ENCODE data around the gene KLHL21. TPM values are rescaled to one million over a fixed set of nuclear protein-coding genes. Genes with fewer than 3 reads are reported as not detected.

The KLHL21 gene
- total and polyA plus RNA-seq, 2 of the 4 experiments (the other 2 are of a cell fraction): 12.0 to 36.7 TPM

- Histone ChIP-seq H3K9me1 (ENCODE audit: insufficient read depth, low read length) (0 out of 2 replicates have a peak, but pooled peaks cover 2% of the 10 kb centered on the region), H3K4me1 (ENCODE audit: control insufficient read depth, insufficient read depth, low read length) (peaks cover 2% of the 10 kb centered on the region; the same call in 1 of the 2 replicates), H3K27me3 (ENCODE audit: control insufficient read depth, insufficient read depth, low read length) (no peaks in the 10 kb centered on the region), H3K14ac (replicated peaks; ENCODE audit: low read depth, low read length) (no peak overlapping the region), H4K20me1 (ENCODE audit: insufficient read depth, low read length) (peaks cover 18% of the 10 kb centered on the region), H2BK5ac (ENCODE audit: low read depth, low read length, poor library complexity, severe bottlenecking) (no peak overlapping the region), H2AK9ac (replicated peaks; ENCODE audit: low read depth, low read length, poor library complexity) (peak overlapping the region; percentile 24), H3K4me2 (ENCODE audit: low read depth, low read length) (no peak overlapping the region), H3K4ac (ENCODE audit: low read depth, low read length) (no peak overlapping the region), H3K9ac (ENCODE audit: low read depth, low read length) (no peak overlapping the region), H4K5ac (ENCODE audit: low read depth, low read length) (no peak overlapping the region), H3K79me1 (ENCODE audit: low read depth in 1 of 2, low read length in 2 of 2) (peaks cover 3 to 28% of the 10 kb centered on the region in 2 experiments), H3K36me3 (ENCODE audit: control insufficient read depth, insufficient read depth, low read length) (peaks cover 72% of the 10 kb centered on the region), H3K23ac (ENCODE audit: low read depth, low read length) (no peak overlapping the region), H2AK5ac (ENCODE audit: low read depth, low read length) (no peak overlapping the region), H3K4me3 (ENCODE audit: insufficient read depth, low read depth, low read length) (no peak overlapping the region), H4K91ac (ENCODE audit: insufficient read depth, low read depth, low read length) (no peak overlapping the region), H2BK20ac (ENCODE audit: low read depth, low read length) (no peak overlapping the region), H4K8ac (ENCODE audit: low read depth in 2 of 2, low read length in 2 of 2) (no peak overlapping the region), H2AFZ (replicated peaks; ENCODE audit: low read length, poor library complexity) (no peak overlapping the region), H3K27ac (ENCODE audit: insufficient read depth, low read length) (no peak overlapping the region), H2BK120ac (ENCODE audit: low read depth, low read length) (no peak overlapping the region), H2BK15ac (ENCODE audit: low read depth, low read length) (no peak overlapping the region), H3K56ac (ENCODE audit: extremely low read depth, insufficient read depth, low read length) (no peak overlapping the region), H3K9me3 (ENCODE audit: control insufficient read depth, insufficient read depth, low read length) (no peaks in the 10 kb centered on the region), H3K18ac (ENCODE audit: low read depth, low read length) (no peak overlapping the region)
- dilution Hi-C loops (cut with HindIII; ENCODE audit: low sequenced_read_pairs, unreplicated experiment): no loop called here
- ATAC-seq (ENCODE audit: low read depth) (no peak), DNase-seq (no peak)
- TF ChIP-seq MAZ (IDR thresholded peaks at IDR 0.05; ENCODE audit: borderline replicate concordance, low read depth, low read length) (no peak), RCOR1 (IDR thresholded peaks at IDR 0.05; ENCODE audit: insufficient replicate concordance, low read length) (no peak), CHD1 (IDR thresholded peaks at IDR 0.05; ENCODE audit: low read depth, low read length) (no peak)
- in situ Hi-C loops (cut with MboI; ENCODE audit: low sequenced_read_pairs): no loop called here
- POLR2A ChIA-PET (ENCODE audit: unreplicated experiment): no interaction called here
- WGBS, 2 experiments (ENCODE audit: extremely low coverage in 2 of 2, insufficient read length in 1 of 2): 96% methylated on average over 9 of the region's 30 CpGs; no CpG with 5 or more reads in 1 of the 2 experiments
- CTCF ChIA-PET: no interaction called here
- intact Hi-C loops (cut with micrococcal nuclease): no loop called here
- no TSS peak for BruUV-seq (replicated peaks)
Observed at GRCh38 chr1:6632588-6633514, 30.2 kb upstream of the KLHL21 start.
